ENCODE measurements around the gene NEAT1. TPM values are rescaled to one million over a fixed set of nuclear protein-coding genes. Genes with fewer than 3 reads are reported as not detected.
"Not testable (repeated sequence)": the region's sequence is repeated elsewhere in the genome, so short reads cannot be mapped to it uniquely, and the experiment has no call there.

NEAT1 gene
- total and polyA plus RNA-seq, 9 donors = 15.6 to 203 (median 65.3) TPM

GRCh38 chr11:65472588-65473277 lies 50.1 kb downstream of the NEAT1 start:
- not testable (repeated sequence) for H3K36me3 ChIP-seq (ENCODE audit: control insufficient read depth, insufficient read depth, low read length); H3K4me3 ChIP-seq (ENCODE audit: low read length); DNase-seq; H3K9me3 ChIP-seq (replicated peaks; ENCODE audit: control insufficient read depth, low read depth, low read length); H3K27me3 ChIP-seq (ENCODE audit: control insufficient read depth, insufficient read depth, low read length)
- 83% methylated on average over 2 of the region's 14 CpGs for WGBS (ENCODE audit: insufficient coverage)
- Histone ChIP-seq H3K27ac (ENCODE audit: low read length) (peak overlapping the region; percentile 89), H3K4me1 (ENCODE audit: control insufficient read depth, insufficient read depth, low read length) (peaks cover 26% of the 10 kb centered on the region)

GRCh38 chr11:65473278-65473860 lies 50.8 kb downstream of the NEAT1 start:
- Histone ChIP-seq H3K4me1 (ENCODE audit: control insufficient read depth, insufficient read depth, low read length) (peaks cover 33% of the 10 kb centered on the region), H3K27me3 (ENCODE audit: control insufficient read depth, insufficient read depth, low read length) (no peaks in the 10 kb centered on the region), H3K9me3 (replicated peaks; ENCODE audit: control insufficient read depth, low read depth, low read length) (no peaks in the 10 kb centered on the region), H3K36me3 (ENCODE audit: control insufficient read depth, insufficient read depth, low read length) (no peaks in the 10 kb centered on the region), H3K4me3 (ENCODE audit: low read length) (no peak overlapping the region), H3K27ac (ENCODE audit: low read length) (no peak overlapping the region)
- WGBS (ENCODE audit: insufficient coverage) = no CpG with 5 or more reads among the region's 7 CpGs
- no peak for DNase-seq

GRCh38 chr11:65474864-65475263 lies 52.3 kb downstream of the NEAT1 start:
- WGBS (ENCODE audit: insufficient coverage) = 60% methylated on average over 1 of the region's 3 CpGs
- Histone ChIP-seq H3K27ac (ENCODE audit: low read length) (no peak overlapping the region), H3K27me3 (ENCODE audit: control insufficient read depth, insufficient read depth, low read length) (no peaks in the 10 kb centered on the region), H3K4me1 (ENCODE audit: control insufficient read depth, insufficient read depth, low read length) (peaks cover 48% of the 10 kb centered on the region), H3K4me3 (ENCODE audit: low read length) (no peak overlapping the region), H3K9me3 (replicated peaks; ENCODE audit: control insufficient read depth, low read depth, low read length) (no peaks in the 10 kb centered on the region), H3K36me3 (ENCODE audit: control insufficient read depth, insufficient read depth, low read length) (no peaks in the 10 kb centered on the region)
- no peak for DNase-seq

GRCh38 chr11:65476632-65477148 lies 54.1 kb downstream of the NEAT1 start:
- Histone ChIP-seq H3K27me3 (ENCODE audit: control insufficient read depth, insufficient read depth, low read length) (no peaks in the 10 kb centered on the region), H3K36me3 (ENCODE audit: control insufficient read depth, insufficient read depth, low read length) (no peaks in the 10 kb centered on the region), H3K27ac (ENCODE audit: low read length) (peak overlapping the region; percentile 100), H3K9me3 (replicated peaks; ENCODE audit: control insufficient read depth, low read depth, low read length) (no peaks in the 10 kb centered on the region), H3K4me1 (ENCODE audit: control insufficient read depth, insufficient read depth, low read length) (peaks cover 46% of the 10 kb centered on the region), H3K4me3 (ENCODE audit: low read length) (peak overlapping the region; percentile 99)
- WGBS (ENCODE audit: insufficient coverage) = 27% methylated on average over 8 of the region's 10 CpGs
- no peak for DNase-seq

GRCh38 chr11:65477149-65477965 lies 54.8 kb downstream of the NEAT1 start:
- no peaks in the 10 kb centered on the region for H3K27me3 ChIP-seq (ENCODE audit: control insufficient read depth, insufficient read depth, low read length)
- peaks cover 41% of the 10 kb centered on the region for H3K4me1 ChIP-seq (ENCODE audit: control insufficient read depth, insufficient read depth, low read length)
- WGBS (ENCODE audit: insufficient coverage) = under 1% methylated on average over 46 of the region's 60 CpGs
- no peaks in the 10 kb centered on the region for H3K36me3 ChIP-seq (ENCODE audit: control insufficient read depth, insufficient read depth, low read length)
- peak overlapping the region; percentile 99 for H3K4me3 ChIP-seq (ENCODE audit: low read length)
- H3K9me3 ChIP-seq (replicated peaks; ENCODE audit: control insufficient read depth, low read depth, low read length) = no peaks in the 10 kb centered on the region
- peak; percentile 98 for DNase-seq
- H3K27ac ChIP-seq (ENCODE audit: low read length) = peak overlapping the region; percentile 100

GRCh38 chr11:65478388-65479183 lies 56.0 kb downstream of the NEAT1 start:
- Histone ChIP-seq H3K36me3 (ENCODE audit: control insufficient read depth, insufficient read depth, low read length) (no peaks in the 10 kb centered on the region), H3K4me3 (ENCODE audit: low read length) (peak overlapping the region; percentile 13), H3K4me1 (ENCODE audit: control insufficient read depth, insufficient read depth, low read length) (peaks cover 41% of the 10 kb centered on the region), H3K27ac (ENCODE audit: low read length) (peak overlapping the region; percentile 100), H3K9me3 (replicated peaks; ENCODE audit: control insufficient read depth, low read depth, low read length) (no peaks in the 10 kb centered on the region), H3K27me3 (ENCODE audit: control insufficient read depth, insufficient read depth, low read length) (no peaks in the 10 kb centered on the region)
- 33% methylated on average over 29 of the region's 33 CpGs for WGBS (ENCODE audit: insufficient coverage)
- peak; percentile 72 for DNase-seq

- Histone ChIP-seq H3K27me3 (ENCODE audit: control insufficient read depth, insufficient read depth, low read length) (no peaks in the 10 kb centered on the region), H3K27ac (ENCODE audit: low read length) (peak overlapping the region; percentile 100), H3K9me3 (replicated peaks; ENCODE audit: control insufficient read depth, low read depth, low read length) (no peaks in the 10 kb centered on the region), H3K36me3 (ENCODE audit: control insufficient read depth, insufficient read depth, low read length) (no peaks in the 10 kb centered on the region), H3K4me3 (ENCODE audit: low read length) (peak overlapping the region; percentile 13), H3K4me1 (ENCODE audit: control insufficient read depth, insufficient read depth, low read length) (peaks cover 41% of the 10 kb centered on the region)
- DNase-seq = peak; percentile 95
- WGBS (ENCODE audit: insufficient coverage) = 37% methylated on average over 3 of the region's 11 CpGs
Observed at GRCh38 chr11:65479184-65480145, 56.9 kb downstream of the NEAT1 start.

- Histone ChIP-seq H3K9me3 (replicated peaks; ENCODE audit: control insufficient read depth, low read depth, low read length) (no peaks in the 10 kb centered on the region), H3K27ac (ENCODE audit: low read length) (no peak overlapping the region), H3K36me3 (ENCODE audit: control insufficient read depth, insufficient read depth, low read length) (no peaks in the 10 kb centered on the region), H3K27me3 (ENCODE audit: control insufficient read depth, insufficient read depth, low read length) (no peaks in the 10 kb centered on the region), H3K4me3 (ENCODE audit: low read length) (no peak overlapping the region), H3K4me1 (ENCODE audit: control insufficient read depth, insufficient read depth, low read length) (peaks cover 53% of the 10 kb centered on the region)
- DNase-seq = no peak
- 100% methylated on average over 2 of the region's 2 CpGs for WGBS (ENCODE audit: insufficient coverage)
Observed at GRCh38 chr11:65482306-65482850, 59.8 kb downstream of the NEAT1 start.

GRCh38 chr11:65485920-65486219 lies 63.3 kb downstream of the NEAT1 start:
- peak; percentile 56 for DNase-seq
- WGBS (ENCODE audit: insufficient coverage) = 20% methylated on average over 1 of the region's 5 CpGs
- no peak overlapping the region for H3K4me3 ChIP-seq (ENCODE audit: low read length)
- H3K27ac ChIP-seq (ENCODE audit: low read length) = peak overlapping the region; percentile 88
- peaks cover 62% of the 10 kb centered on the region for H3K4me1 ChIP-seq (ENCODE audit: control insufficient read depth, insufficient read depth, low read length)
- H3K27me3 ChIP-seq (ENCODE audit: control insufficient read depth, insufficient read depth, low read length) = no peaks in the 10 kb centered on the region
- H3K9me3 ChIP-seq (replicated peaks; ENCODE audit: control insufficient read depth, low read depth, low read length) = no peaks in the 10 kb centered on the region
- H3K36me3 ChIP-seq (ENCODE audit: control insufficient read depth, insufficient read depth, low read length) = no peaks in the 10 kb centered on the region
